Measurements from ENCODE around the gene AKR7A2. TPM values are rescaled to one million over a fixed set of nuclear protein-coding genes. Genes with fewer than 3 reads are reported as not detected.
"Not testable (repeated sequence)": the region's sequence is repeated elsewhere in the genome, so short reads cannot be mapped to it uniquely, and the experiment has no call there.

AKR7A2 gene
- total RNA-seq, 1 donor from 2014 or later: 24.2 TPM

- DNase-seq: no peak
These were observed 53.6 kb downstream of the AKR7A2 start for GRCh38 chr1:19258353-19258752.

- DNase-seq: no peak
These were observed 54.6 kb downstream of the AKR7A2 start for GRCh38 chr1:19257178-19257914.

- not testable (repeated sequence) for DNase-seq
These were observed 55.6 kb downstream of the AKR7A2 start for GRCh38 chr1:19256301-19256700.

GRCh38 chr1:19255288-19255687 lies 56.7 kb downstream of the AKR7A2 start:
- DNase-seq: no peak

DNA sequence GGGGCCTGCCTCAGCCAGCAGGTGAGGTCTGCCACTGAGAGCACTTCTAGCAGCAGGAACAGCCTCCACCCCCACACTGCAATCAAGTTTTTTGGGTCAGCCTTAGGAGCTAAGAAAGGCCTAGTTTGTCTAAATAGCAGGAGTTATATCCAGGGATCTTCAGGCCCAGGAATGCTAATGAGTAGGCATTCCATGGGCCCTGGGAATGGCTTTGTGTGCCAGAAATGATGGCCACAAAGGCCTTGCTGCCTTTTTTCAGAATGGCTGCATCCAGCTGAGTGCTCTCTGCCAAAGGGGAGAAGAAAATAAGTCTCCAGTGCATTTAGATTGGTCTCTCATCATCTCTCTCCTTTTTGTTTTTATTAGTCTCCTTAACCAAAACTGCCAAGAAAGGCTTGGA lies 57.5 kb downstream of the AKR7A2 start:
- DNase-seq: no peak

Small RNA genes within 50 kb of the gene (small RNA-seq; reads per million reads assigned to genes)
- not detected for gene RNU6-1099P

Other genes with a start within 250 kb of the AKR7A2 start
- gene UBR4, start 101.9 kb downstream of the AKR7A2 start, total RNA-seq: 75.0 TPM
- gene EMC1, start 60.6 kb downstream of the AKR7A2 start, total RNA-seq: 74.1 TPM
- gene MRTO4, start 60.3 kb downstream of the AKR7A2 start, total RNA-seq: 26.0 TPM
- 1.2 TPM for gene AKR7A3, start 23.4 kb downstream of the AKR7A2 start, total RNA-seq
- 18.4 TPM for gene SLC66A1, start 182 bp upstream of the AKR7A2 start, total RNA-seq
- 38.4 TPM for gene CAPZB, start 173.4 kb upstream of the AKR7A2 start, total RNA-seq

All from occipital lobe (tissue), 3 donors.